Hepatocyte (in vitro differentiated cells): ENCODE data around the gene PTPDC1. TPM values are rescaled to one million over a fixed set of nuclear protein-coding genes. Genes with fewer than 3 reads are reported as not detected.
A peak's percentile ranks its signal among the peaks of the same experiment; 100 is the strongest.

Experiments used
- DNase-seq: peaks from one replicate; pipeline ENCODE4 v3.0.0-alpha.2; 2016; ENCODE audit warnings: low spot score
- H2AFZ ChIP-seq: fragments of 200-600 bp; sonication (generic); 2 replicates; pipeline ENCODE4 v1.6.0; 2016; ENCODE audit warnings: antibody characterized with exemption, mild to moderate bottlenecking
- H3K27ac ChIP-seq: fragments of 200-600 bp; sonication (generic); 2 replicates; pipeline ENCODE4 v1.5.1; 2016; ENCODE audit warnings: mild to moderate bottlenecking
- H3K27me3 ChIP-seq: fragments of 200-600 bp; sonication (generic); 2 replicates; pipeline ENCODE4 v1.6.1; 2016
- H3K36me3 ChIP-seq: fragments of 200-600 bp; sonication (generic); replicated peaks from 2 replicates; pipeline ENCODE4 v1.5.1; 2016; ENCODE audit warnings: low read depth; ENCODE audit not compliant: insufficient read depth
- H3K4me1 ChIP-seq: fragments of 200-600 bp; sonication (generic); 2 replicates; pipeline ENCODE4 v1.5.1; 2016; ENCODE audit warnings: mild to moderate bottlenecking, moderate library complexity; ENCODE audit not compliant: insufficient read depth
- H3K4me2 ChIP-seq: fragments of 200-600 bp; sonication (generic); 2 replicates; pipeline ENCODE4 v1.6.0; 2016
- H3K4me3 ChIP-seq: fragments of 200-600 bp; sonication (generic); 2 replicates; pipeline ENCODE4 v1.5.1; 2016; ENCODE audit warnings: mild to moderate bottlenecking
- H3K79me2 ChIP-seq: fragments of 200-600 bp; sonication (generic); 2 replicates; pipeline ENCODE4 v1.6.0; 2017; ENCODE audit warnings: mild to moderate bottlenecking
- H3K9me2 ChIP-seq: fragments of 200-600 bp; sonication (generic); replicated peaks from 2 replicates; pipeline ENCODE4 v1.6.0; 2017; ENCODE audit warnings: mild to moderate bottlenecking; ENCODE audit not compliant: insufficient read depth
- H3K9me3 ChIP-seq: fragments of 200-600 bp; sonication (generic); 2 replicates; pipeline ENCODE4 v1.5.1; 2016; ENCODE audit warnings: low read depth, mild to moderate bottlenecking
- H4K20me1 ChIP-seq: fragments of 200-600 bp; sonication (generic); 2 replicates; pipeline ENCODE4 v1.6.0; 2016; ENCODE audit warnings: mild to moderate bottlenecking; ENCODE audit not compliant: insufficient read depth, poor library complexity, severe bottlenecking
- CTCF ChIP-seq: fragments of 200-600 bp; sonication (generic); IDR thresholded peaks from 2 replicates; pipeline ENCODE4 v1.5.1; 2016; ENCODE audit warnings: antibody characterized with exemption, mild to moderate bottlenecking; ENCODE audit not compliant: poor library complexity
- EZH2 ChIP-seq: fragments of 200-600 bp; sonication (generic); IDR thresholded peaks from 2 replicates; pipeline ENCODE4 v1.6.1; 2016; ENCODE audit warnings: antibody characterized with exemption, mild to moderate bottlenecking, borderline replicate concordance
- EZH2phosphoT487 ChIP-seq: fragments of 200-600 bp; sonication (generic); IDR thresholded peaks from one replicate; pipeline ENCODE4 v1.6.1; 2018; ENCODE audit warnings: antibody characterized with exemption, mild to moderate bottlenecking, low read depth, moderate library complexity; ENCODE audit not compliant: unreplicated experiment, severe bottlenecking
- WGBS: methylation state at CpG from one replicate; pipeline ENCODE4 v1.1.6; 2016; ENCODE audit warnings: low lambda C conversion rate; ENCODE audit errors: missing lambda C conversion rate; 5-methylcytosine and 5-hydroxymethylcytosine counted together
- polyA plus RNA-seq: library from polyadenylated mRNA; unstranded; fragments of >200 nt; fragmentation: Nextera tagmentation; extraction: Ambion mirVana; gene quantifications from 2 replicates; pipeline ENCODE4 v1.2.1, GENCODE V29; 2016
- total RNA-seq: library from RNA; depleted of rRNA; stranded (reverse); fragments of >200 nt; gene quantifications from 2 replicates; pipeline ENCODE4 v1.2.3, GENCODE V29; 2014

Gene PTPDC1
- total and polyA plus RNA-seq, 2 experiments from 2014 or later: 2.4 to 7.5 TPM

GRCh38 chr9:94057918-94058317, 26.3 kb upstream of the PTPDC1 start:
- no peaks in the 10 kb centered on the region for H3K9me3 ChIP-seq
- H3K27me3 ChIP-seq: no peaks in the 10 kb centered on the region
- H4K20me1 ChIP-seq: no peaks in the 10 kb centered on the region
- TF ChIP-seq EZH2: no peak
- WGBS: 94% methylated on average over 1 of the region's 1 CpG
- no peak overlapping the region for H3K4me3 ChIP-seq
- no peaks in the 10 kb centered on the region for H3K36me3 ChIP-seq
- peak; percentile 21 for DNase-seq
- no peak overlapping the region for H2AFZ ChIP-seq
- H3K4me2 ChIP-seq: no peak overlapping the region
- peaks cover 6% of the 10 kb centered on the region for H3K4me1 ChIP-seq
- no peaks in the 10 kb centered on the region for H3K9me2 ChIP-seq
- no peaks in the 10 kb centered on the region for H3K79me2 ChIP-seq
- no peak overlapping the region for H3K27ac ChIP-seq

GRCh38 chr9:94061864-94062263, 22.4 kb upstream of the PTPDC1 start:
- no peak for TF ChIP-seq CTCF
- TF ChIP-seq EZH2phosphoT487: no peak
- no peak for TF ChIP-seq EZH2
- peaks cover 4% of the 10 kb centered on the region for H3K4me1 ChIP-seq
- 93% methylated on average over 3 of the region's 3 CpGs for WGBS
- no peak overlapping the region for H3K4me3 ChIP-seq
- no peak overlapping the region for H3K4me2 ChIP-seq
- no peak for DNase-seq
- no peaks in the 10 kb centered on the region for H3K27me3 ChIP-seq
- no peak overlapping the region for H2AFZ ChIP-seq
- H4K20me1 ChIP-seq: no peaks in the 10 kb centered on the region
- H3K9me3 ChIP-seq: no peaks in the 10 kb centered on the region
- H3K9me2 ChIP-seq: no peaks in the 10 kb centered on the region
- H3K27ac ChIP-seq: no peak overlapping the region
- no peaks in the 10 kb centered on the region for H3K79me2 ChIP-seq
- no peaks in the 10 kb centered on the region for H3K36me3 ChIP-seq

- no peaks in the 10 kb centered on the region for H3K27me3 ChIP-seq
- no peaks in the 10 kb centered on the region for H3K9me3 ChIP-seq
- no peak overlapping the region for H3K4me3 ChIP-seq
- 14% methylated on average over 2 of the region's 2 CpGs for WGBS
- no peak for TF ChIP-seq EZH2
- peak; percentile 74 for TF ChIP-seq CTCF
- H3K4me2 ChIP-seq: no peak overlapping the region
- no peaks in the 10 kb centered on the region for H4K20me1 ChIP-seq
- H3K4me1 ChIP-seq: no peaks in the 10 kb centered on the region
- H3K27ac ChIP-seq: no peak overlapping the region
- no peaks in the 10 kb centered on the region for H3K79me2 ChIP-seq
- no peaks in the 10 kb centered on the region for H3K9me2 ChIP-seq
- H2AFZ ChIP-seq: no peak overlapping the region
- no peaks in the 10 kb centered on the region for H3K36me3 ChIP-seq
- peak; percentile 86 for DNase-seq
Measured at GRCh38 chr9:94065535-94065961, 18.7 kb upstream of the PTPDC1 start.

- no peak overlapping the region for H3K4me3 ChIP-seq
- no peaks in the 10 kb centered on the region for H3K27me3 ChIP-seq
- H3K4me1 ChIP-seq: no peaks in the 10 kb centered on the region
- no peaks in the 10 kb centered on the region for H3K79me2 ChIP-seq
- TF ChIP-seq CTCF (no peak), EZH2 (no peak), EZH2phosphoT487 (no peak)
- no peaks in the 10 kb centered on the region for H4K20me1 ChIP-seq
- H3K27ac ChIP-seq: no peak overlapping the region
- no peaks in the 10 kb centered on the region for H3K9me3 ChIP-seq
- DNase-seq: no peak
- WGBS: 89% methylated on average over 2 of the region's 2 CpGs
- no peak overlapping the region for H3K4me2 ChIP-seq
- no peaks in the 10 kb centered on the region for H3K36me3 ChIP-seq
- H3K9me2 ChIP-seq: no peaks in the 10 kb centered on the region
- no peak overlapping the region for H2AFZ ChIP-seq
Measured at GRCh38 chr9:94068257-94068656, 16.0 kb upstream of the PTPDC1 start.
